IMR-90 (cell line): ENCODE data around the gene SLC9B1. TPM values are rescaled to one million over a fixed set of nuclear protein-coding genes. Genes with fewer than 3 reads are reported as not detected.

ENCODE experiments used
- ATAC-seq: fragments of 200-7000 bp; cut with Tn5 transposase; 2 replicates; pipeline ENCODE4 v1.9.1; 2020; ENCODE audit warnings: low read depth, mild to moderate bottlenecking, moderate library complexity
- BruUV-seq: library from RNA; stranded (reverse); fragments of 400-500 nt; replicated peaks from 2 replicates; lab custom pipeline; 2021; lab: Mats Ljungman, UMichigan
- CTCF ChIA-PET: fragments of 300-600 bp; formaldehyde crosslinking; extraction: SDS; loops from one replicate; lab custom pipeline; 2021; ENCODE audit warnings: antibody characterized with exemption; lab: Yijun Ruan, JAX
- POLR2A ChIA-PET: fragments of 300-600 bp; sonication (Branson Sonifier 250); formaldehyde crosslinking; loops from one replicate; lab custom pipeline; 2022; ENCODE audit warnings: antibody characterized with exemption; ENCODE audit not compliant: unreplicated experiment; lab: Charles Lee
- DNase-seq: peaks from one replicate; pipeline ENCODE4 v3.0.0; 2013
- H2AFZ ChIP-seq: replicated peaks from 2 replicates; pipeline ENCODE3; 2013; ENCODE audit warnings: low read length, mild to moderate bottlenecking; ENCODE audit not compliant: poor library complexity
- H2AK5ac ChIP-seq: 2 replicates; pipeline ENCODE4 v1.6.1; 2013; ENCODE audit warnings: low read depth, low read length, inconsistent platforms
- H2AK9ac ChIP-seq: replicated peaks from 2 replicates; pipeline ENCODE3; 2013; ENCODE audit warnings: mild to moderate bottlenecking, low read depth, low read length, moderate library complexity; ENCODE audit not compliant: poor library complexity
- H2BK120ac ChIP-seq: 2 replicates; pipeline ENCODE4 v1.6.1; 2013; ENCODE audit warnings: low read depth, low read length, inconsistent platforms
- H2BK15ac ChIP-seq: 3 replicates; pipeline ENCODE4 v1.6.1; 2013; ENCODE audit warnings: low read depth, low read length, inconsistent platforms
- H2BK20ac ChIP-seq: 2 replicates; pipeline ENCODE4 v1.6.1; 2013; ENCODE audit warnings: low read depth, mild to moderate bottlenecking, inconsistent platforms, low read length, moderate library complexity
- H2BK5ac ChIP-seq: 2 replicates; pipeline ENCODE4 v1.6.1; 2013; ENCODE audit warnings: mild to moderate bottlenecking, low read depth, low read length, inconsistent platforms; ENCODE audit not compliant: poor library complexity, severe bottlenecking
- H3K14ac ChIP-seq: replicated peaks from 2 replicates; pipeline ENCODE4 v1.6.1; 2013; ENCODE audit warnings: low read depth, low read length, inconsistent platforms
- H3K18ac ChIP-seq: 2 replicates; pipeline ENCODE4 v1.6.1; 2013; ENCODE audit warnings: low read depth, low read length, control low read depth
- H3K23ac ChIP-seq: 2 replicates; pipeline ENCODE4 v1.6.1; 2013; ENCODE audit warnings: low read depth, low read length, inconsistent platforms
- H3K27ac ChIP-seq: 2 replicates; pipeline ENCODE4 v1.5.1; 2013; ENCODE audit warnings: mild to moderate bottlenecking, control low read depth, low read length; ENCODE audit not compliant: insufficient read depth
- H3K27me3 ChIP-seq: 2 replicates; pipeline ENCODE4 v1.6.1; 2013; ENCODE audit warnings: low read length; ENCODE audit not compliant: control insufficient read depth, insufficient read depth
- H3K36me3 ChIP-seq: 2 replicates; pipeline ENCODE4 v1.6.1; 2013; ENCODE audit warnings: low read length, mixed read lengths; ENCODE audit not compliant: control insufficient read depth, insufficient read depth
- H3K4ac ChIP-seq: 2 replicates; pipeline ENCODE4 v1.6.1; 2013; ENCODE audit warnings: low read depth, low read length, inconsistent platforms
- H3K4me1 ChIP-seq: 2 replicates; pipeline ENCODE4 v1.6.1; 2013; ENCODE audit warnings: low read length, mixed read lengths; ENCODE audit not compliant: control insufficient read depth, insufficient read depth
- H3K4me2 ChIP-seq: 2 replicates; pipeline ENCODE4 v1.6.1; 2013; ENCODE audit warnings: low read depth, mild to moderate bottlenecking, control low read depth, low read length, moderate library complexity
- H3K4me3 ChIP-seq: 2 replicates; pipeline ENCODE4 v1.5.1; 2013; ENCODE audit warnings: low read depth, mild to moderate bottlenecking, control low read depth, low read length, moderate library complexity; ENCODE audit not compliant: insufficient read depth
- H3K56ac ChIP-seq: 2 replicates; pipeline ENCODE4 v1.6.1; 2013; ENCODE audit warnings: low read length, inconsistent platforms; ENCODE audit not compliant: insufficient read depth; ENCODE audit errors: extremely low read depth
- H3K79me1 ChIP-seq, 2 experiments: 2 replicates each; pipeline ENCODE4 v1.6.1; 2013; ENCODE audit warnings: low read length in 2 of 2, inconsistent platforms in 1 of 2, low read depth in 1 of 2
- H3K9ac ChIP-seq: 2 replicates; pipeline ENCODE4 v1.6.1; 2013; ENCODE audit warnings: low read depth, low read length, control low read depth
- H3K9me1 ChIP-seq: 2 replicates; pipeline ENCODE4 v1.6.1; 2013; ENCODE audit warnings: low read length, inconsistent platforms; ENCODE audit not compliant: insufficient read depth
- H3K9me3 ChIP-seq: 2 replicates; pipeline ENCODE4 v1.6.1; 2013; ENCODE audit warnings: low read length; ENCODE audit not compliant: control insufficient read depth, insufficient read depth
- H4K20me1 ChIP-seq: 2 replicates; pipeline ENCODE4 v1.6.1; 2013; ENCODE audit warnings: low read length, inconsistent platforms; ENCODE audit not compliant: insufficient read depth
- H4K5ac ChIP-seq: 2 replicates; pipeline ENCODE4 v1.6.1; 2013; ENCODE audit warnings: mild to moderate bottlenecking, low read depth, low read length, control low read depth
- H4K8ac ChIP-seq, 2 experiments: 2 replicates each; pipeline ENCODE4 v1.6.1; 2013; ENCODE audit warnings: low read depth in 2 of 2, low read length in 2 of 2, control low read depth in 1 of 2, inconsistent platforms in 1 of 2
- H4K91ac ChIP-seq: 2 replicates; pipeline ENCODE4 v1.6.1; 2013; ENCODE audit warnings: low read depth, low read length, inconsistent platforms; ENCODE audit not compliant: insufficient read depth
- BHLHE40 ChIP-seq: fragments of 150-350 bp; IDR thresholded peaks from 2 replicates; pipeline ENCODE4 v1.6.1; 2016; ENCODE audit warnings: mild to moderate bottlenecking, low read depth, low read length
- CHD1 ChIP-seq: IDR thresholded peaks from 2 replicates; pipeline ENCODE4 v1.6.1; 2012; ENCODE audit warnings: low read depth, low read length, improper control_type of control experiment
- FOS ChIP-seq: fragments of 150-350 bp; IDR thresholded peaks from 2 replicates; pipeline ENCODE4 v1.6.1; 2016; ENCODE audit warnings: low read depth, low read length
- MXI1 ChIP-seq: IDR thresholded peaks from 2 replicates; pipeline ENCODE4 v1.6.1; 2012; ENCODE audit warnings: low read depth, mild to moderate bottlenecking, low read length, moderate library complexity, borderline replicate concordance
- POLR2A ChIP-seq: IDR thresholded peaks from 2 replicates; pipeline ENCODE4 v1.6.1; 2012; ENCODE audit warnings: mild to moderate bottlenecking, low read depth, low read length
- RAD21 ChIP-seq: IDR thresholded peaks from 2 replicates; pipeline ENCODE4 v1.6.1; 2012; ENCODE audit warnings: low read length, improper control_type of control experiment
- WGBS, 2 experiments: methylation state at CpG; one replicate each; pipeline versions ENCODE4 v1.1.5 to v1.1.7; 2013; ENCODE audit warnings: missing lambda C conversion rate in 2 of 2; ENCODE audit not compliant: insufficient read length in 1 of 2; ENCODE audit errors: extremely low coverage in 2 of 2; 5-methylcytosine and 5-hydroxymethylcytosine counted together
- dilution Hi-C: fragments of 300-500 bp; cut with HindIII; formaldehyde crosslinking; loops from one replicate; pipeline ENCODE4 v1.14.3; 2018; ENCODE audit warnings: low sequenced_read_pairs; ENCODE audit not compliant: unreplicated experiment
- in situ Hi-C: fragments of 300-500 bp; cut with MboI; formaldehyde crosslinking; loops from 3 replicates; pipeline ENCODE4 v1.14.3; 2019; ENCODE audit warnings: low sequenced_read_pairs, inconsistent platforms, mixed read lengths
- intact Hi-C: fragments of 100-400 bp; cut with micrococcal nuclease; formaldehyde crosslinking; loops from 2 replicates; pipeline ENCODE4 v1.10.0; 2022
- polyA plus RNA-seq, 3 experiments: library from polyadenylated mRNA; depleted of rRNA; stranded (reverse); fragments of >200 nt; gene quantifications; 2 replicates each; pipeline ENCODE4 v1.2.3, GENCODE V29; 2012; ENCODE audit warnings: low replicate concordance in 1 of 3
- total RNA-seq: library from RNA; depleted of rRNA; stranded (reverse); fragments of >200 nt; gene quantifications from 2 replicates; pipeline ENCODE4 v1.2.3, GENCODE V29; 2012
- TF ChIP-seq, protein P1 (sequence below): fragments of 150-350 bp; IDR thresholded peaks from 2 replicates; pipeline ENCODE4 v1.6.1; 2016; ENCODE audit warnings: low read depth, mild to moderate bottlenecking, low read length, moderate library complexity, borderline replicate concordance

SLC9B1 gene
- total and polyA plus RNA-seq, 2 of the 4 experiments (the other 2 are of a cell fraction) = 0.07 to 0.18 TPM

DNA sequence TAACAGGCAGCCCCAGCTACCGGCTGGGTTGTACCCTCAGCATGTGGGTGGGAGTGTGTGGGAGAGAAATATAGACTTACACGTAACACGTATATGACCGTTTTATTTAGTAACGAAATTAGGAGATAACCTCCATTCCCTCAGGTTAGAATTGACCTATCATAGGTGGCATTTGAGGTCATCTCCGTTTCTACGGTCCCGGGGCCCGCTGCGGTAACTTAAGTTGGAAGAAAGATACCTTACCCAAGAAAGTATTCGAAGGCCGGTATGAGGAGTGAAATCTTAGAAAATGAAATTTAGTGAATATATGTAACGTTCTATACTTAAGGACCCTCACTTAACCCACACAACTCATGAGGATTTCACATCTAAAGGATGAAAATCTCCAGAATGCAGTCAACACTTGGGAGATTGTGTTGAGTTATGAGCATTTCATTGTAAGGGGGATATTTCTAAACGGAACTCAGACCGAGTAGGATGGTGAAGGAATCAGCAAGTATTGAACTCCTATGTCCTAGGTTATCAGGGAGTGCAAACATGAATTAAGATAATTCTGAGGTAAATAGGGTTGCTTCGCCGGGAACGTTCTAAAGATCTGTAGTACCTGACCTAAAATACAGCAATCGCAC lies 149.8 kb downstream of the SLC9B1 start:
- Histone ChIP-seq H3K4me3 (peak overlapping the region; percentile 81), H4K5ac (peak overlapping the region; percentile 80), H3K4me2 (peak overlapping the region; percentile 70), H4K91ac (peak overlapping the region; percentile 55; the same call in 1 of the 2 replicates), H2BK120ac (peak overlapping the region; percentile 44; the same call in 1 of the 2 replicates), H3K14ac (peak overlapping the region; percentile 92), H3K9me3 (no peaks in the 10 kb centered on the region), H2BK5ac (peak overlapping the region; percentile 68), H3K23ac (peak overlapping the region; percentile 94), H3K9ac (peak overlapping the region; percentile 93), H3K36me3 (peaks cover 2% of the 10 kb centered on the region; the same call in 1 of the 2 replicates), H2AK9ac (peak overlapping the region; percentile 1), H4K20me1 (no peaks in the 10 kb centered on the region), H3K56ac (peak overlapping the region; percentile 84), H3K4me1 (no peaks in the 10 kb centered on the region), H2AK5ac (peak overlapping the region; percentile 15; the same call in 1 of the 2 replicates), H3K27me3 (no peaks in the 10 kb centered on the region), H3K79me1 (peaks cover 14 to 39% of the 10 kb centered on the region in 2 experiments), H2AFZ (peak overlapping the region; percentile 98), H4K8ac (peak overlapping the region; percentile 81 to 95), H3K9me1 (0 out of 2 replicates have a peak, but pooled peaks cover 2% of the 10 kb centered on the region), H3K18ac (peak overlapping the region; percentile 59), H2BK15ac (no peak overlapping the region; the same call in 2 of the 3 replicates), H2BK20ac (no peak overlapping the region), H3K27ac (peak overlapping the region; percentile 96), H3K4ac (peak overlapping the region; percentile 85)
- ATAC-seq (no peak), DNase-seq (peak; percentile 2)
- WGBS, 2 experiments = no CpG with 5 or more reads among the region's 19 CpGs
- CTCF ChIA-PET = no interaction called here
- intact Hi-C loops = loop anchor here (1.0 to 5.0 kb wide), 3 partner anchors 41 to 247 kb away; no protein-coding TSS in a partner anchor
- POLR2A ChIA-PET = interaction anchor here (0.6 to 0.9 kb wide), 2 partner anchors 42 to 95 kb away, joined by 3 to 6 read pairs; partner anchors contain the start of gene UBE2D3
- no peak for TF ChIP-seq CHD1
- no peak for TF ChIP-seq MXI1
- no peak for TF ChIP-seq POLR2A
- TF ChIP-seq BHLHE40 = no peak
- no peak for TF ChIP-seq FOS
- TF ChIP-seq, protein P1, sequence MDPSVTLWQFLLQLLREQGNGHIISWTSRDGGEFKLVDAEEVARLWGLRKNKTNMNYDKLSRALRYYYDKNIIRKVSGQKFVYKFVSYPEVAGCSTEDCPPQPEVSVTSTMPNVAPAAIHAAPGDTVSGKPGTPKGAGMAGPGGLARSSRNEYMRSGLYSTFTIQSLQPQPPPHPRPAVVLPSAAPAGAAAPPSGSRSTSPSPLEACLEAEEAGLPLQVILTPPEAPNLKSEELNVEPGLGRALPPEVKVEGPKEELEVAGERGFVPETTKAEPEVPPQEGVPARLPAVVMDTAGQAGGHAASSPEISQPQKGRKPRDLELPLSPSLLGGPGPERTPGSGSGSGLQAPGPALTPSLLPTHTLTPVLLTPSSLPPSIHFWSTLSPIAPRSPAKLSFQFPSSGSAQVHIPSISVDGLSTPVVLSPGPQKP = no peak
- TF ChIP-seq RAD21 = no peak
- in situ Hi-C loops = no loop called here
- dilution Hi-C loops = no loop called here
- BruUV-seq = TSS peak; percentile 34
